Right cardiac atrium (tissue), 5 donors: ENCODE measurements around the gene SYTL3. TPM values are rescaled to one million over a fixed set of nuclear protein-coding genes. Genes with fewer than 3 reads are reported as not detected.
"Not testable (repeated sequence)": the region's sequence is repeated elsewhere in the genome, so short reads cannot be mapped to it uniquely, and the experiment has no call there.

Experiments used
- ATAC-seq, 2 donors: fragments of 200-7000 bp; cut with Tn5 transposase; one replicate each; pipeline versions ENCODE4 v1.8.0 to v1.9.1; 2020; ENCODE audit warnings: moderate library complexity in 2 of 2, mild to moderate bottlenecking in 1 of 2
- DNase-seq, 3 donors: peaks; one replicate each; pipeline ENCODE4 v3.0.0-alpha.2; 2020
- H3K27ac ChIP-seq: one replicate; pipeline ENCODE4 v1.5.1; 2013; ENCODE audit warnings: mild to moderate bottlenecking, low read length, control low read depth, moderate library complexity
- H3K27me3 ChIP-seq: one replicate; pipeline ENCODE4 v1.6.1; 2013; ENCODE audit not compliant: control insufficient read depth, insufficient read depth
- H3K4me1 ChIP-seq: one replicate; pipeline ENCODE4 v1.6.1; 2013; ENCODE audit warnings: low read length; ENCODE audit not compliant: control insufficient read depth, insufficient read depth
- H3K4me3 ChIP-seq: one replicate; pipeline ENCODE4 v1.5.1; 2013; ENCODE audit warnings: low read length, control low read depth
- H3K9me3 ChIP-seq: one replicate; pipeline ENCODE4 v1.6.1; 2013; ENCODE audit warnings: low read length; ENCODE audit not compliant: control insufficient read depth
- WGBS: extraction: QIAGEN DNeasy Blood & Tissue Kit; methylation state at CpG from one replicate; pipeline ENCODE4 v1.1.7; 2013; 5-methylcytosine and 5-hydroxymethylcytosine counted together
- intact Hi-C, 4 donors: fragments of 100-400 bp; cut with DNase I; formaldehyde crosslinking; loops; one replicate each; pipeline versions ENCODE4 v1.11.0 to v1.14.0; 2022 to 2023
- polyA plus RNA-seq: library from polyadenylated mRNA; stranded (reverse); fragments of 200-250 nt; gene quantifications from one replicate; pipeline ENCODE4 v1.2.3, GENCODE V29; 2013
- total RNA-seq, 4 donors: library from RNA; stranded (reverse); fragmentation: NEBNext Ultra II Directional; extraction: Animal tissue kit (Norgen Biotek cat#: 25700); gene quantifications; one replicate each; pipeline ENCODE4 v1.2.1, GENCODE V29; 2021
- donor health status: healthy with polysubstance abuse.
- donor health status: DM: no; HTN: yes; CAD: no.
- donor health status: DM: no; HTN: no; CAD: no.
- donor health status: DM: no; HTN: yes; CAD: no; lungs with severe emphysema.
- donor health status: DM: yes; HTN: yes; CAD: no.

The SYTL3 gene
- total and polyA plus RNA-seq, 5 donors = 5.0 to 10.4 (median 9.7) TPM

DNA sequence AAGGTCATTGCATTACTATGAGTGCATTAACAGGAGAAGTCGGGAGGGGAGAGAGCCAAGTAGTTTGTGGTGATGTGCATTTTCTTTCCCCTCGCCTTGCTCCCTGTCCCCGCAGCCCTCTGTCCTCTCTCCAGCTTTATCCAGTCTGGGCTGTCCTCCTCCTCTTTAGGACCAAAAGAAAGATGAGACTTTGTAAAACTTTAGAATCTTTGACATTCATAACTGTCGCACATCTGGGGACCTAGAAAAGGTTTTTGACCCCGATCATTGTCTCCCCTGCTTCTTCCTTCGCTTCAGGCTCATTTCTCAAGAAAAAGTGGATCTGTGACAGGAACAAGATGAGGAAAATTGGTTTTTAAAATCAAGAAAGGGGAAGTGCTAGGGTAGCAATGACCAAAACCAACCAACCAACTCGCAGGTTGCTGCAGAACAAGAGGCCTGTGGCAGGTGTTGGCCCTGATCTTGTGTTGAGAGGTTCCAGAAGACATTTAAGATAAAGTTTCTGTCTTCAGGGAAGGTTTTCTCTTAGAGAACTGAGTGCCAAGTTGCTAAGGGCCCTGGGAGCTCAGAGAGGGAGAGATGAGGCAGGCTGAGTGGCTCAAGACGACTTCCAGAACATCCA is 17.6 kb downstream of the SYTL3 start:
- Histone ChIP-seq H3K4me1 (peaks cover 2% of the 10 kb centered on the region), H3K27me3 (no peaks in the 10 kb centered on the region), H3K27ac (no peak overlapping the region), H3K4me3 (no peak overlapping the region), H3K9me3 (no peaks in the 10 kb centered on the region)
- WGBS = 87% methylated on average over 8 of the region's 8 CpGs
- DNase-seq = no peak
- no peak for ATAC-seq
- intact Hi-C loops = no loop called here

DNA sequence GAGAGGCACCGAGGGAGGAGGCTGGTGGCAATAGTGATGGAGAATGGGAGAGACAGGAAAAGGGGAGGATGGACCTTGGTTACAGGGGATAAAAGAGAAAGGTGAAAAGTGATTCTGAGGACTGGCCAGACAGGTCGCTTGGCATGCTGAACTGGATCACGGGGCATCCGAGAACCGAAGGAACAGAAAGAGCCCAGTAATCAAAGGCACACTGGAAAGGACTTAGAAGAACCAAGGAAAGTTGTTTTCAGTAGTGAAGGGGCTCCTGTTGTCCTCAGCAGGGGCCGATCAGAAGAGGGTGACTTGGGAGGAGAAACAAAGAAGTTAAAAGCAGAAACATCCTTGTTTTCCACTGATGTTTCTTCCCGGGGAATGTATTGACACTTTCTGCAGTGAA is 18.9 kb downstream of the SYTL3 start:
- Histone ChIP-seq H3K9me3 (no peaks in the 10 kb centered on the region), H3K27me3 (no peaks in the 10 kb centered on the region), H3K4me1 (no peaks in the 10 kb centered on the region), H3K4me3 (no peak overlapping the region), H3K27ac (no peak overlapping the region)
- DNase-seq (no peak), ATAC-seq (no peak)
- intact Hi-C loops = no loop called here
- WGBS = 84% methylated on average over 7 of the region's 7 CpGs

DNA sequence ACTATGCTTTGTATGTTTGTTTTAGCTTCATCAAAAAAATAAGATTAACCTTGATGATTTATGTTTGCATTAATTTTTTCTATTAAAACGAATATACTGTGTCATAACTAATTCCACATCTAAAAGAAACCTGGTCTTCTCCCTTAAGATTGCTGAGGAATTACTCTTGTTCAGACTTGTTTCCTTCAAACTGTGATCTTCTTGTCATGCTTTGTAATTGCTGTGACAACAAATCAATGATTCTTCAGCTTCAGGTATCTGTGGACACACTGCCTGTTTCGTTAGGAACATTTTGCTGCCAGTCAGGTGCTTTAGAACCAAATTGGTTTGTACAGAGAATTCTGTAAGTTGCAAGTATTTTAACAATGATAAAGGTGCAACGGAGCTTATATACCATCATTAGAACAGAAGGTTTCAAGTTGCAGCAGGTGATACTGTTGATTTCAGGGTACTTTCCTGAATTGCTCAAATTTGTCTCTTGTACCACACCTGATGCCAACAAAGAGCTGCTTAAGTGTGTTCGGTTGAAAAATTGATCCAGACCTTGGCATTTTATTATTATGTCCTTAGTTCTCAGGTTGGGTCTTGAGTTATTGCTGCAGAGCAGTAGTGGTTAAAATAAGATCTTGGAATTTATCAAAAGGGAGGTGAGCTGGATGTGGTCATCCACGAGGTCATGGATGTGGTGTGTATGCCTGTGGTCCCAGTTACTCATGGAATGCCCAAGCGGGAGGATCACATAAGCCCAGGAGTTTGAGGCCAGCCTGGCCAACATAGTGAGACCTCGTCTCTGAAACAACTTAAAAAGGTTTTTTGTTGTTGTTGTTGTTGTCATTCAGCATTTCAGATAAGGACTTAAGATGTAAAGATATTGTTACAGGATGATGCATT is 19.5 kb downstream of the SYTL3 start:
- no peak overlapping the region for H3K4me3 ChIP-seq
- no peaks in the 10 kb centered on the region for H3K4me1 ChIP-seq
- no peak overlapping the region for H3K27ac ChIP-seq
- H3K9me3 ChIP-seq = no peaks in the 10 kb centered on the region
- ATAC-seq (no peak), DNase-seq (no peak)
- intact Hi-C loops = no loop called here
- H3K27me3 ChIP-seq = no peaks in the 10 kb centered on the region
- WGBS = 83% methylated on average over 7 of the region's 7 CpGs

DNA sequence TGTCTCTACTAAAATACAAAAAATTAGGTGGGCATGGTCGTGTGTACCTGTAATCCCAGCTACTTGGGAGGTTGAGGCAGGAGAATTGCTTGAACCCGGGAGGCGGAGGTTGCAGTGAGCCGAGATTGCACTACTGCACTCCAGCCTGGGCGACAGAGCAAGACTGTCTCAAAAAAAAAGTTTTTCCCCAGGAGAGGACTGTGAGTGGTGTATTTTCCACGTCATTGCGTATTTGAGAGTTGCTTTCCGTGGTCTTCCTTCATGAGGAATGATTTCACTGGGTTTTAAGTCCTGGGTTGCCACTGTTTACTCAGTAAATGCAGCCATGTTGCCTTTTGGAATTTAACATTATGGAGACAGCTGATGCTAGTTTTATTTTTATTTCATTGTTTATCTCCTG is 22.3 kb downstream of the SYTL3 start:
- H3K9me3 ChIP-seq, H3K27ac ChIP-seq, H3K4me3 ChIP-seq, DNase-seq, intact Hi-C loops, H3K27me3 ChIP-seq, H3K4me1 ChIP-seq, ATAC-seq: not testable (repeated sequence)
- 85% methylated on average over 8 of the region's 8 CpGs for WGBS

DNA sequence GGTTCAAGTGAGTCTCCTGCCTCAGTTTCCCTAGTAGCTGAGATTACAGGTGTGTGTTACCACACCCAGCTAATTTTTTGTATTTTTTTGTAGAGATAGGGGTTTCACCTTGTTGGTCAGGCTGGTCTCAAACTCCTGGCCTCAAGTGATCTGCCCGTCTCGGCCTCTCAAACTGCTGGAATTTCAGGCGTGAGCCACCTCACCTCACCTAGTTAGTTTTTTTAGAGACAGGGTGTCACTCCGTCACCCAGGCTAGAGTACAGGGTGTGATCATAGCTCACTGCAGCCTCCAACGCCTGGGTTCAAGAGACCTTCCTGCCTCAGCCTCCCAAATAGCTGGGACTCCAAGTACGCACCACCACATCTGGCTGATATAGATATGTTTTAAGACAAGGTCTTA is 22.9 kb downstream of the SYTL3 start:
- Histone ChIP-seq H3K4me1 (no peaks in the 10 kb centered on the region), H3K9me3 (no peaks in the 10 kb centered on the region), H3K27me3 (no peaks in the 10 kb centered on the region), H3K4me3 (no peak overlapping the region), H3K27ac (no peak overlapping the region)
- intact Hi-C loops = no loop called here
- 97% methylated on average over 6 of the region's 6 CpGs for WGBS
- no peak for DNase-seq
- ATAC-seq = no peak

DNA sequence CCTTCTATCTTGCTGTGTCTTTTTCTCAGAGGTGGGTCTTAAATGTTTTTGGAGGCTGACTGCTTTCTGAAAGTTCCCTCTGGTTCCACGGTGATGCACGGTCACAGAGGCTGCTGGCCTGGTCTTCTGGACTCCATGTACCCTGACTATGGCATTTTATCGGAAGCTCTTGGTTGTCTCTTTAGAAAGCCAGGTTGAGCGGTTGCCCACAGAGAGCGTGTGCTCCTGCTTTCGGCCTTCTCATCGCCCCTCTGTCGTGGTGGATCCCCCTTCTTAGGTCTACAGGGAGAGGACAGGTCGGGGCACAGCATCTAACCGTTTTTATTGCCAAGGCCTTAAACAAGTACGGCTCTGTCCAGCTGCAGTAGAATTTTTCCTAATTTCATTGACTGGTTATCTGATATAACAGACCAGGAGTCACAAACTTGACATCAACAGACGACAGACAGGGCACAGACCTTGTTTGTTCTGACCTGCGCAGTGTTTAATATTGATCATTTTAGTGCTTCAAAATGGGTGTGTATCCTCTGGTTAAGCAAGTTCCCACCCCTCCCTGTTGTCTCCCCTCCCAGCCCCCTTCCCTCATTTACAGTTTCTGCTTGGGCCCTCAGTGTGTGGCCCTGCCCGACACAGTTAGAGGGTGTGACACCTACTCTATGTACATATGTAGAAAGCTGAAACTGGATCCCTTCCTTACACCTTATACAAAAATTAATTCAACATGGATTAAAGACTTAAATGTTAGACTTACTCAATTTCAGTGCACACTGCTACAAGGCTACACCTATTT is 24.7 kb downstream of the SYTL3 start:
- H3K27ac ChIP-seq = no peak overlapping the region
- ATAC-seq = no peak
- WGBS = 87% methylated on average over 14 of the region's 14 CpGs

DNA sequence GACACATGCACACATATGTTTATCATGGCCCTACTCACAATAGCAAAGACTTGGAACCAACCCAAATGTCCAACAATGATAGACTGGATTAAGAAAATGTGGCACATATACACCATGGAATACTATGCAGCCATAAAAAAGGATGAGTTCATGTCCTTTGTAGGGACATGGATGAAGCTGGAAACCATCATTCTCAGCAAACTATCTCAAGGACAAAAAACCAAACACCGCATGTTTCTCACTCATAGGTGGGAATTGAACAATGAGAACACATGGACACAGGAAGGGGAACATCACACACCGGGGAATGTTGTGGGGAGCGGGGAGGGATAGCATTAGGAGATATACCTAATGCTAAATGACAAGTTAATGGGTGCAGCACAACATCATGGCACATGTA is 27.2 kb downstream of the SYTL3 start:
- H3K4me3 ChIP-seq, H3K4me1 ChIP-seq, H3K27me3 ChIP-seq, intact Hi-C loops, ATAC-seq, H3K27ac ChIP-seq, DNase-seq, H3K9me3 ChIP-seq: not testable (repeated sequence)
- 100% methylated on average over 3 of the region's 3 CpGs for WGBS

More for the DNA sequence above, 24.7 kb downstream of the SYTL3 start:
- no peak for DNase-seq
- intact Hi-C loops = no loop called here
- Histone ChIP-seq H3K9me3 (no peaks in the 10 kb centered on the region), H3K4me3 (no peak overlapping the region), H3K4me1 (no peaks in the 10 kb centered on the region), H3K27me3 (no peaks in the 10 kb centered on the region)

DNA sequence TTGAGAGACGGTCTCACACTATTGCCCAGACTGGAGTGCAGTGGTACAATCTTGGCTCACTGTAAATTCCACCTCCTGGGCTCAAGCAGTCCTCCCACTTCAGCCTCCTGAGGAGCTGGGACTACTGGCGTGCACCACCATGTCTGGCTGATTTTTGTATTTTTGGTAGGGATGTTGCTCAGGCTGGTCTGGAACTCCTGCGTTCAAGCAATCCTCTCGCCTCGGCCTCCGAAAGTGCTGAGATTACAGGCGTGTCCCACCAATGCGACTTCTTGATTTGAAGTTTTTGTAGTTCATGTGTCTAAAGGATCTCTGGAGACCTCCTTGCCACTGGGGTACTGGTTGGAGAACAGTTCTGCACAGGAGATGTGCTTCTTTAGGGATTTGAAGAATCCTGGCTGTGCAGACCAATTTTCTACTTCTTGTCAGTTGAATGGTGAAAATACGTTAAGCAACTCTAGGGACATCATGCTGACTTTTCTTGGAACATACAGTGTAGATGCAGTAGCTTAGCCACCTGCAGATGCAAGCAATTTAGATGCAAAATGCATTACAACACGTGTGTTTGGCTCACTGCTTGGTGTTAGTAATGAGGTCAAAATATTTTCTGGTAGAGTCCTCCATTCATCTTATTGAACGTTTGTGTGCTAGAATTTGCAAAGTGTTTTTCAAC is 28.2 kb downstream of the SYTL3 start:
- no peak overlapping the region for H3K4me3 ChIP-seq
- no peak overlapping the region for H3K27ac ChIP-seq
- no peaks in the 10 kb centered on the region for H3K9me3 ChIP-seq
- H3K27me3 ChIP-seq = no peaks in the 10 kb centered on the region
- DNase-seq (no peak), ATAC-seq (no peak)
- 87% methylated on average over 11 of the region's 11 CpGs for WGBS
- intact Hi-C loops = no loop called here
- no peaks in the 10 kb centered on the region for H3K4me1 ChIP-seq

DNA sequence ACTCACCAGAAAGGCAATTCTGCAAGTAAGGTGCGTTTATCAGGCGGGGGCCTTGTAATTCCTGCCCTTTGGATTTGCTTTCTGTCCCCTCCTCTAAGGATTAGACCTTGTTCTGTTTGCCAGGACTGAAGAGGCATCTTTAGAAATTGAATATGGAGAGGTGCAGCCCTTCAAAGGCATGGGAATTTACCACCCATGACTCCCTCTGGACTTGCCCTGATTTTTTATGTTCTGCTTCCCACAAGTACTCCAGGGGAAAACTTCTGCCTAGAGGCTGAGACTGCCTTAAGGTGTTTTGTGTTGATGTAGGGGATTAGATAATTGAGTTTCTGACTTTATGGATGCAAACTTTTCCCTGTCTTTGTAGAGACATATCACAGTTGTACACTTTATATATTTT is 30.2 kb downstream of the SYTL3 start:
- H3K4me1 ChIP-seq = no peaks in the 10 kb centered on the region
- no peak overlapping the region for H3K27ac ChIP-seq
- no peak for DNase-seq
- H3K9me3 ChIP-seq = no peaks in the 10 kb centered on the region
- no peak overlapping the region for H3K4me3 ChIP-seq
- H3K27me3 ChIP-seq = no peaks in the 10 kb centered on the region
- intact Hi-C loops = no loop called here
- WGBS = 93% methylated on average over 2 of the region's 2 CpGs
- ATAC-seq = no peak

DNA sequence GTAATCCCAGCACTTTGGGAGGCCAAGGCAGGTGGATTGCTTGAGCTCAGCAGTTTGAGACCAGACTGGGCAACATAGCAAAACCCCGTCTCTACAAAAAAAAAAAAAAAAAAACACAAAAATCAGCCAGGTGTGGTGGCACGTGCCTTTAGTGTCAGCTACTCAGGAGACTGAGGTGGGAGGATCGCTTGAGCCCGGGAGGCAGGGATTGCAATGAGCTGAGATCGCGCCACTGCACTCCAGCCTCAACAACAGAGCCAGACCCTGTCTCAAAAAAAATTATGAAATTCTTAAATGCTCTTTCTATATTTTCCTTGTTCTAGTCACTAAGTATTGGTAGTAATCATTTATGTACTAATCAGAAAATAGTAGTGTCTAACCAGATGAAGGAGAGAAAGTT is 30.6 kb downstream of the SYTL3 start:
- no peak for DNase-seq
- Histone ChIP-seq H3K4me3 (no peak overlapping the region), H3K4me1 (no peaks in the 10 kb centered on the region), H3K27ac (no peak overlapping the region), H3K27me3 (no peaks in the 10 kb centered on the region), H3K9me3 (no peaks in the 10 kb centered on the region)
- no peak for ATAC-seq
- 92% methylated on average over 6 of the region's 6 CpGs for WGBS
- intact Hi-C loops = no loop called here
